Neural cell (in vitro differentiated cells): ENCODE results near the gene CEP97. TPM values are rescaled to one million over a fixed set of nuclear protein-coding genes. Genes with fewer than 3 reads are reported as not detected.

Experiments used
- H2AFZ ChIP-seq: fragments of 200-600, 300-800 bp; sonication (generic), shearing (Covaris generic); 2 replicates; pipeline ENCODE4 v1.6.0; 2014; ENCODE audit warnings: low read depth, mild to moderate bottlenecking, antibody characterized with exemption, low read length, moderate library complexity
- H3F3A ChIP-seq: fragments of 200-600 bp; shearing (Covaris generic); 2 replicates; pipeline ENCODE4 v1.6.1; 2016; ENCODE audit warnings: mild to moderate bottlenecking, moderate library complexity, mixed read lengths, antibody characterized with exemption, low read length; ENCODE audit not compliant: insufficient read depth, poor library complexity, severe bottlenecking
- H3K27ac ChIP-seq: fragments of 200-600, 300-800 bp; sonication (generic), shearing (Covaris generic); 2 replicates; pipeline ENCODE4 v1.5.1; 2014; ENCODE audit warnings: mild to moderate bottlenecking, low read length, moderate library complexity
- H3K27me3 ChIP-seq: fragments of 300-800, 200-600 bp; sonication (generic), shearing (Covaris generic); 2 replicates; pipeline ENCODE4 v1.6.0; 2014; ENCODE audit warnings: mild to moderate bottlenecking, low read depth, low read length, moderate library complexity; ENCODE audit not compliant: insufficient read depth
- H3K36me3 ChIP-seq: fragments of 300-800, 200-600 bp; sonication (generic), shearing (Covaris generic); 2 replicates; pipeline ENCODE4 v1.5.1; 2014; ENCODE audit warnings: mild to moderate bottlenecking, antibody characterized with exemption, low read length, moderate library complexity; ENCODE audit not compliant: insufficient read depth
- H3K4me2 ChIP-seq: fragments of 300-800, 200-600 bp; sonication (generic), shearing (Covaris generic); 2 replicates; pipeline ENCODE4 v1.6.0; 2014; ENCODE audit warnings: mild to moderate bottlenecking, low read length
- H3K4me3 ChIP-seq: fragments of 300-800, 200-600 bp; sonication (generic), shearing (Covaris generic); 2 replicates; pipeline ENCODE4 v1.5.1; 2014; ENCODE audit warnings: mild to moderate bottlenecking, low read length, moderate library complexity
- H3K79me2 ChIP-seq: fragments of 200-600 bp; shearing (Covaris generic); replicated peaks from 2 replicates; pipeline ENCODE4 v1.6.0; 2014; ENCODE audit warnings: mild to moderate bottlenecking, low read length, moderate library complexity; ENCODE audit not compliant: insufficient read depth
- H3K9ac ChIP-seq: fragments of 300-800, 200-600 bp; sonication (generic), shearing (Covaris generic); 2 replicates; pipeline ENCODE4 v1.6.1; 2016; ENCODE audit warnings: mild to moderate bottlenecking, low read length, mixed read lengths
- H3K9me2 ChIP-seq: fragments of 200-600 bp; shearing (Covaris generic); 2 replicates; pipeline ENCODE4 v1.6.1; 2016; ENCODE audit warnings: mild to moderate bottlenecking, low read length, mixed read lengths; ENCODE audit not compliant: insufficient read depth
- H3K9me3 ChIP-seq: fragments of 200-600, 300-800 bp; sonication (generic), shearing (Covaris generic); 2 replicates; pipeline ENCODE4 v1.6.1; 2016; ENCODE audit warnings: mild to moderate bottlenecking, mixed run types, low read length, moderate library complexity, mixed read lengths
- H4K20me1 ChIP-seq: fragments of 200-600 bp; shearing (Covaris generic); 2 replicates; pipeline ENCODE4 v1.6.1; 2016; ENCODE audit warnings: mild to moderate bottlenecking, mixed run types; ENCODE audit not compliant: insufficient read depth
- EP300 ChIP-seq: fragments of 450-650 bp; conservative IDR thresholded peaks from 2 replicates; pipeline ENCODE4 v1.6.1; 2014; ENCODE audit warnings: antibody characterized with exemption, mild to moderate bottlenecking, moderate library complexity; ENCODE audit not compliant: poor library complexity, severe bottlenecking
- EZH2 ChIP-seq: fragments of 200-600, 300-800 bp; shearing (Covaris generic), sonication (generic); IDR thresholded peaks from 2 replicates; pipeline ENCODE4 v1.6.1; 2014; ENCODE audit warnings: antibody characterized with exemption, low read length, borderline replicate concordance, mild to moderate bottlenecking; ENCODE audit not compliant: insufficient read depth, poor library complexity, severe bottlenecking
- MXI1 ChIP-seq: fragments of 450-650 bp; conservative IDR thresholded peaks from 2 replicates; pipeline ENCODE4 v1.6.1; 2014; ENCODE audit warnings: antibody characterized with exemption, mild to moderate bottlenecking; ENCODE audit not compliant: poor library complexity, severe bottlenecking
- POLR2AphosphoS5 ChIP-seq: IDR thresholded peaks from 2 replicates; pipeline ENCODE4 v1.6.1; 2012
- RAD21 ChIP-seq: fragments of 450-650 bp; conservative IDR thresholded peaks from 2 replicates; pipeline ENCODE4 v1.6.1; 2014; ENCODE audit warnings: antibody characterized with exemption, mild to moderate bottlenecking, moderate library complexity
- SMC3 ChIP-seq: fragments of 450-650 bp; conservative IDR thresholded peaks from 2 replicates; pipeline ENCODE4 v1.6.1; 2014; ENCODE audit warnings: antibody characterized with exemption, mild to moderate bottlenecking, moderate library complexity; ENCODE audit not compliant: poor library complexity
- TAF1 ChIP-seq: IDR thresholded peaks from 2 replicates; pipeline ENCODE4 v1.6.1; 2012; ENCODE audit warnings: low read depth
- polyA plus RNA-seq: library from polyadenylated mRNA; depleted of rRNA; stranded (reverse); fragments of >200 nt; gene quantifications from 2 replicates; pipeline ENCODE4 v1.2.3, GENCODE V29; 2014
- TF ChIP-seq, protein P1 (sequence below): fragments of 450-650 bp; IDR thresholded peaks from 2 replicates; pipeline ENCODE4 v1.5.1; 2014; ENCODE audit warnings: antibody characterized with exemption, mild to moderate bottlenecking, moderate library complexity; ENCODE audit not compliant: poor library complexity, severe bottlenecking
- TF ChIP-seq, protein P2 (sequence below): IDR thresholded peaks from 2 replicates; pipeline ENCODE4 v1.6.1; 2012; ENCODE audit warnings: borderline replicate concordance

Gene CEP97
- polyA plus RNA-seq, 1 donor from 2014 or later, result 52.9 TPM

DNA sequence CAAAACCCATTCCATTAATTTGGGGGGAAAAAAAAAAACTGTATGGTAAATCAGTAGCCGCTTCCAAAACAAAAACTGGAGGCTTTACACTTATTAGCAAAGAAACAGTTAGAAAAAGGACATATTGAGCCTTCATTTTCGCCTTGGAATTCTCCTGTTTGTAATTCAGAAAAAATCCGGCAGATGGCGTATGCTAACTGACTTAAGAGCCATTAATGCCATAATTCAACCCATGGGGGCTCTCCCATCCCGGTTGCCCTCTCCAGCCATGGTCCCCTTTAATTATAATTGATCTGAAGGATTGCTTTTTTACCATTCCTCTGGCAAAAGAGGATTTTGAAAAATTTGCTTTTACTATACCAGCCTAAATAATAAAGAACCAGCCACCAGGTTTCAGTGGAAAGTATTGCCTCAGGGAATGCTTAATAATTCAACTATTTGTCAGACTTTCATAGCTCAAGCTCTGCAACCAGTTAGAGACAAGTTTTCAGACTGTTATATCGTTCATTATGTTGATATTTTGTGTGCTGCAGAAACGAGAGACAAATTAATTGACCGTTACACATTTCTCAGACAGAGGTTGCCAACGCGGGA is 28.5 kb upstream of the CEP97 start:
- no peak overlapping the region for H2AFZ ChIP-seq
- no peak overlapping the region for H3K4me3 ChIP-seq
- H3F3A ChIP-seq, result no peaks in the 10 kb centered on the region
- no peaks in the 10 kb centered on the region for H4K20me1 ChIP-seq
- no peaks in the 10 kb centered on the region for H3K27me3 ChIP-seq
- no peak overlapping the region for H3K27ac ChIP-seq
- TF ChIP-seq EP300 (no peak), MXI1 (no peak), RAD21 (peak; percentile 70), POLR2AphosphoS5 (no peak), EZH2 (no peak), SMC3 (peak; percentile 79), TAF1 (no peak)
- TF ChIP-seq, protein P1, sequence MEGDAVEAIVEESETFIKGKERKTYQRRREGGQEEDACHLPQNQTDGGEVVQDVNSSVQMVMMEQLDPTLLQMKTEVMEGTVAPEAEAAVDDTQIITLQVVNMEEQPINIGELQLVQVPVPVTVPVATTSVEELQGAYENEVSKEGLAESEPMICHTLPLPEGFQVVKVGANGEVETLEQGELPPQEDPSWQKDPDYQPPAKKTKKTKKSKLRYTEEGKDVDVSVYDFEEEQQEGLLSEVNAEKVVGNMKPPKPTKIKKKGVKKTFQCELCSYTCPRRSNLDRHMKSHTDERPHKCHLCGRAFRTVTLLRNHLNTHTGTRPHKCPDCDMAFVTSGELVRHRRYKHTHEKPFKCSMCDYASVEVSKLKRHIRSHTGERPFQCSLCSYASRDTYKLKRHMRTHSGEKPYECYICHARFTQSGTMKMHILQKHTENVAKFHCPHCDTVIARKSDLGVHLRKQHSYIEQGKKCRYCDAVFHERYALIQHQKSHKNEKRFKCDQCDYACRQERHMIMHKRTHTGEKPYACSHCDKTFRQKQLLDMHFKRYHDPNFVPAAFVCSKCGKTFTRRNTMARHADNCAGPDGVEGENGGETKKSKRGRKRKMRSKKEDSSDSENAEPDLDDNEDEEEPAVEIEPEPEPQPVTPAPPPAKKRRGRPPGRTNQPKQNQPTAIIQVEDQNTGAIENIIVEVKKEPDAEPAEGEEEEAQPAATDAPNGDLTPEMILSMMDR, result peak; percentile 81
- TF ChIP-seq, protein P2, sequence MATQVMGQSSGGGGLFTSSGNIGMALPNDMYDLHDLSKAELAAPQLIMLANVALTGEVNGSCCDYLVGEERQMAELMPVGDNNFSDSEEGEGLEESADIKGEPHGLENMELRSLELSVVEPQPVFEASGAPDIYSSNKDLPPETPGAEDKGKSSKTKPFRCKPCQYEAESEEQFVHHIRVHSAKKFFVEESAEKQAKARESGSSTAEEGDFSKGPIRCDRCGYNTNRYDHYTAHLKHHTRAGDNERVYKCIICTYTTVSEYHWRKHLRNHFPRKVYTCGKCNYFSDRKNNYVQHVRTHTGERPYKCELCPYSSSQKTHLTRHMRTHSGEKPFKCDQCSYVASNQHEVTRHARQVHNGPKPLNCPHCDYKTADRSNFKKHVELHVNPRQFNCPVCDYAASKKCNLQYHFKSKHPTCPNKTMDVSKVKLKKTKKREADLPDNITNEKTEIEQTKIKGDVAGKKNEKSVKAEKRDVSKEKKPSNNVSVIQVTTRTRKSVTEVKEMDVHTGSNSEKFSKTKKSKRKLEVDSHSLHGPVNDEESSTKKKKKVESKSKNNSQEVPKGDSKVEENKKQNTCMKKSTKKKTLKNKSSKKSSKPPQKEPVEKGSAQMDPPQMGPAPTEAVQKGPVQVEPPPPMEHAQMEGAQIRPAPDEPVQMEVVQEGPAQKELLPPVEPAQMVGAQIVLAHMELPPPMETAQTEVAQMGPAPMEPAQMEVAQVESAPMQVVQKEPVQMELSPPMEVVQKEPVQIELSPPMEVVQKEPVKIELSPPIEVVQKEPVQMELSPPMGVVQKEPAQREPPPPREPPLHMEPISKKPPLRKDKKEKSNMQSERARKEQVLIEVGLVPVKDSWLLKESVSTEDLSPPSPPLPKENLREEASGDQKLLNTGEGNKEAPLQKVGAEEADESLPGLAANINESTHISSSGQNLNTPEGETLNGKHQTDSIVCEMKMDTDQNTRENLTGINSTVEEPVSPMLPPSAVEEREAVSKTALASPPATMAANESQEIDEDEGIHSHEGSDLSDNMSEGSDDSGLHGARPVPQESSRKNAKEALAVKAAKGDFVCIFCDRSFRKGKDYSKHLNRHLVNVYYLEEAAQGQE, result no peak
- no peaks in the 10 kb centered on the region for H3K79me2 ChIP-seq
- H3K4me2 ChIP-seq, result no peak overlapping the region
- no peaks in the 10 kb centered on the region for H3K9me3 ChIP-seq
- no peaks in the 10 kb centered on the region for H3K9me2 ChIP-seq
- no peaks in the 10 kb centered on the region for H3K36me3 ChIP-seq
- no peak overlapping the region for H3K9ac ChIP-seq

DNA sequence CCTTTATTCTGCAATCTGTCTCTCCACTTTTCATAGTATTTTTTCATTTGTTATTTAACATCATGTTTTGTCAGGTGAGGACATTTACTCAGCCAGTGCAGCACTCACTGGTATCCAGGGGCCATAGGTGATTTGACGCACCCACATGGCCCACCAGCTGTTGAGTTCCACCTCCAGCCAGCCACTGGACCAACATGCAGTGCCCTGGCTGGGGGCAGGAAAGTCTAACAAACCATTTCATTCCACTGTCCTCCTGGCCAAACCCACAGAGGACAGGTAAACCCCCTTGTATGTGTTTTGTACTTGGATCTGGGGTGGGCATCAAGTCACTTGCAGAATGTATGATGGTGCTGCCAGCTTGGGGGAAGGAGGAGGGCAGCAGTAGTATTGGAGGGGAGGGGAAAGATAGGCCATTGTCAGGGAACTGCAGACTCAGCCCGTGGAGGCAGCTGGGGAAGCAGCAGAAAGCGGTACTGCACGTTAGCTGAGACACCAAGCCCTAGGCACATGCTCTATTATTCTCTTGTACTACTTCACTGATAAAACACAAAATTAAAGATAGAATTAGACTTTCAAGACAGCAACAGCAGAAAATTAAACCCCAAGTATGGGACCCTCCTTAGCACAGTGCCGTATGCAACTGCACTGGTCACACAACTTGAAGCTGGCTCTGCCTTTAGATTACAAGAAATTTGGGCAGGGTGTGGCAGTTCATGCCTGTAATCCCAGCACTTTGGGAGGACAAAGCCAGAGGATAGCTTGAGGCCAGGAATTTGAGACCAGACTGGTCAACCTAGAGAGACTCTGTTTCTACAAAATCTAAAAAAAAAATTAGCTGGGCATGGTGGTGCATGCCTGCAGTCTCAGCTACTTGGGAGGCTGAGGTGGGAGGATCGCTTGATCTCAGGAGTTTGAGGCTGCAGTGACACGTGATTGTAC is 22.4 kb upstream of the CEP97 start:
- no peaks in the 10 kb centered on the region for H3F3A ChIP-seq
- H3K36me3 ChIP-seq, result no peaks in the 10 kb centered on the region
- TF ChIP-seq MXI1 (no peak), EZH2 (no peak), POLR2AphosphoS5 (no peak), RAD21 (no peak), SMC3 (no peak), TAF1 (no peak), EP300 (no peak)
- TF ChIP-seq, protein P2, result no peak
- TF ChIP-seq, protein P1, result no peak
- no peak overlapping the region for H3K27ac ChIP-seq
- no peaks in the 10 kb centered on the region for H3K9me2 ChIP-seq
- H3K27me3 ChIP-seq, result no peaks in the 10 kb centered on the region
- H4K20me1 ChIP-seq, result no peaks in the 10 kb centered on the region
- no peak overlapping the region for H3K4me2 ChIP-seq
- no peaks in the 10 kb centered on the region for H3K9me3 ChIP-seq
- no peaks in the 10 kb centered on the region for H3K79me2 ChIP-seq
- H3K4me3 ChIP-seq, result no peak overlapping the region
- no peak overlapping the region for H2AFZ ChIP-seq
- H3K9ac ChIP-seq, result no peak overlapping the region
